ENCODE measurements around the gene KCNK10.

The KCNK10 gene

GRCh38 chr14:88296351-88296750 lies 26.7 kb downstream of the KCNK10 start:
- H3K4me2 ChIP-seq (ENCODE audit: low read depth, low read length, poor library complexity, severe bottlenecking) = no peak overlapping the region
- no peaks in the 10 kb centered on the region for H3K9me3 ChIP-seq (ENCODE audit: insufficient read depth, low read length)
- no peak overlapping the region for H2AFZ ChIP-seq (ENCODE audit: low read depth, low read length, severe bottlenecking)
- no peaks in the 10 kb centered on the region for H4K20me1 ChIP-seq (ENCODE audit: low read depth, low read length)
- H3K4me3 ChIP-seq (ENCODE audit: insufficient read depth, low read length, poor library complexity, severe bottlenecking) = no peak overlapping the region
- no peaks in the 10 kb centered on the region for H3K27me3 ChIP-seq (ENCODE audit: low read length)
- H3K9ac ChIP-seq (ENCODE audit: low read length) = no peak overlapping the region
- no peaks in the 10 kb centered on the region for H3K9me2 ChIP-seq (replicated peaks; ENCODE audit: insufficient read depth, low read length)
- no peaks in the 10 kb centered on the region for H3K36me3 ChIP-seq (ENCODE audit: low read length)
- no peak overlapping the region for H3K27ac ChIP-seq (ENCODE audit: low read depth, low read length)
- TF ChIP-seq CTCF (IDR thresholded peaks at IDR 0.05; ENCODE audit: insufficient read depth, low read length, poor library complexity, severe bottlenecking) (no peak), EZH2phosphoT487 (conservative IDR thresholded peaks at IDR 0.05; ENCODE audit: low read length) (no peak)
- H3K79me2 ChIP-seq (ENCODE audit: insufficient read depth, low read length) = no peaks in the 10 kb centered on the region
- no peaks in the 10 kb centered on the region for H3F3A ChIP-seq (ENCODE audit: insufficient read depth)

DNA sequence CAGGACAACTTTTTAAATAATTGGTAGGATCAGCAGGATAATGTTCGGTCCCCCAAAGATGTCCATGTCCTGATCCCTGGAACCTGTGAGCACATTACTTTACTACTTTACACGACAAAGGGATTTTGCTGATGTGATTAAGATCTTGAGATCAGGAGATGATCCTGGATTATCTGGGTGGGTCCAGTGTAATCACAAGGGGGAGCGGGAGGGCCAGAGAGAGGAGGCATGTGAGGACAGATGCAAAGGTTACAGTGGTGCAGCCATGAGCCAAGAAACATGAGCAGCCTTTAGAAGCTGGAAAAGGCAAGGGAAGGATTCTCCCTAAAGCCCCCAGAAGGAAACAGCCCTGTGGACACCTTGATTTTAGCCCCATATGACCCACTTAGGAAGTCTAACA lies 33.1 kb downstream of the KCNK10 start:
- no peaks in the 10 kb centered on the region for H3K36me3 ChIP-seq (ENCODE audit: low read length)
- H3F3A ChIP-seq (ENCODE audit: insufficient read depth) = no peaks in the 10 kb centered on the region
- no peak overlapping the region for H3K4me3 ChIP-seq (ENCODE audit: insufficient read depth, low read length, poor library complexity, severe bottlenecking)
- no peak overlapping the region for H2AFZ ChIP-seq (ENCODE audit: low read depth, low read length, severe bottlenecking)
- TF ChIP-seq EZH2phosphoT487 (conservative IDR thresholded peaks at IDR 0.05; ENCODE audit: low read length) = no peak
- no peak for TF ChIP-seq CTCF (IDR thresholded peaks at IDR 0.05; ENCODE audit: insufficient read depth, low read length, poor library complexity, severe bottlenecking)
- no peak overlapping the region for H3K4me2 ChIP-seq (ENCODE audit: low read depth, low read length, poor library complexity, severe bottlenecking)
- H4K20me1 ChIP-seq (ENCODE audit: low read depth, low read length) = no peaks in the 10 kb centered on the region
- H3K79me2 ChIP-seq (ENCODE audit: insufficient read depth, low read length) = no peaks in the 10 kb centered on the region
- H3K9me3 ChIP-seq (ENCODE audit: insufficient read depth, low read length) = no peaks in the 10 kb centered on the region
- H3K9ac ChIP-seq (ENCODE audit: low read length) = no peak overlapping the region
- H3K9me2 ChIP-seq (replicated peaks; ENCODE audit: insufficient read depth, low read length) = no peaks in the 10 kb centered on the region
- H3K27me3 ChIP-seq (ENCODE audit: low read length) = no peaks in the 10 kb centered on the region
- H3K27ac ChIP-seq (ENCODE audit: low read depth, low read length) = no peak overlapping the region

GRCh38 chr14:88289234-88289633 lies 33.8 kb downstream of the KCNK10 start:
- Histone ChIP-seq H3K27me3 (ENCODE audit: low read length) (no peaks in the 10 kb centered on the region), H3K4me2 (ENCODE audit: low read depth, low read length, poor library complexity, severe bottlenecking) (no peak overlapping the region), H4K20me1 (ENCODE audit: low read depth, low read length) (no peaks in the 10 kb centered on the region), H3K79me2 (ENCODE audit: insufficient read depth, low read length) (no peaks in the 10 kb centered on the region), H3K36me3 (ENCODE audit: low read length) (no peaks in the 10 kb centered on the region), H3K4me3 (ENCODE audit: insufficient read depth, low read length, poor library complexity, severe bottlenecking) (no peak overlapping the region), H3K9me3 (ENCODE audit: insufficient read depth, low read length) (no peaks in the 10 kb centered on the region), H2AFZ (ENCODE audit: low read depth, low read length, severe bottlenecking) (no peak overlapping the region), H3K9ac (ENCODE audit: low read length) (no peak overlapping the region), H3K9me2 (replicated peaks; ENCODE audit: insufficient read depth, low read length) (no peaks in the 10 kb centered on the region), H3F3A (ENCODE audit: insufficient read depth) (no peaks in the 10 kb centered on the region), H3K27ac (ENCODE audit: low read depth, low read length) (no peak overlapping the region)
- no peak for TF ChIP-seq CTCF (IDR thresholded peaks at IDR 0.05; ENCODE audit: insufficient read depth, low read length, poor library complexity, severe bottlenecking)
- TF ChIP-seq EZH2phosphoT487 (conservative IDR thresholded peaks at IDR 0.05; ENCODE audit: low read length) = no peak

GRCh38 chr14:88286309-88286708 lies 36.8 kb downstream of the KCNK10 start:
- Histone ChIP-seq H3K9me2 (replicated peaks; ENCODE audit: insufficient read depth, low read length) (no peaks in the 10 kb centered on the region), H3F3A (ENCODE audit: insufficient read depth) (no peaks in the 10 kb centered on the region), H3K79me2 (ENCODE audit: insufficient read depth, low read length) (no peaks in the 10 kb centered on the region), H3K27me3 (ENCODE audit: low read length) (no peaks in the 10 kb centered on the region), H3K4me2 (ENCODE audit: low read depth, low read length, poor library complexity, severe bottlenecking) (no peak overlapping the region), H3K4me3 (ENCODE audit: insufficient read depth, low read length, poor library complexity, severe bottlenecking) (no peak overlapping the region), H3K9me3 (ENCODE audit: insufficient read depth, low read length) (no peaks in the 10 kb centered on the region), H3K27ac (ENCODE audit: low read depth, low read length) (no peak overlapping the region), H3K36me3 (ENCODE audit: low read length) (no peaks in the 10 kb centered on the region), H4K20me1 (ENCODE audit: low read depth, low read length) (no peaks in the 10 kb centered on the region), H3K9ac (ENCODE audit: low read length) (no peak overlapping the region), H2AFZ (ENCODE audit: low read depth, low read length, severe bottlenecking) (no peak overlapping the region)
- no peak for TF ChIP-seq EZH2phosphoT487 (conservative IDR thresholded peaks at IDR 0.05; ENCODE audit: low read length)
- no peak for TF ChIP-seq CTCF (IDR thresholded peaks at IDR 0.05; ENCODE audit: insufficient read depth, low read length, poor library complexity, severe bottlenecking)
